NCI-H460 (cell line): ENCODE results near the gene GOLGA8T. TPM values are rescaled to one million over a fixed set of nuclear protein-coding genes. Genes with fewer than 3 reads are reported as not detected.
"Not testable (repeated sequence)": the region's sequence is repeated elsewhere in the genome, so short reads cannot be mapped to it uniquely, and the experiment has no call there.

ENCODE experiments used
- DNase-seq: peaks from one replicate; pipeline ENCODE4 v3.0.0-alpha.2; 2016; ENCODE audit warnings: low read depth; ENCODE audit errors: extremely low read depth
- polyA plus RNA-seq: library from polyadenylated mRNA; depleted of rRNA; stranded (reverse); fragments of >200 nt; gene quantifications from 2 replicates; pipeline ENCODE4 v1.2.3, GENCODE V29; 2014; cell fraction: nucleus; rRNA removed
- total RNA-seq: library from RNA; depleted of rRNA; stranded (reverse); fragments of >200 nt; shearing (Covaris generic); gene quantifications from 2 replicates; pipeline ENCODE4 v1.2.3, GENCODE V29; 2014; rRNA removed

GOLGA8T gene
- 0.35 and 0.52 TPM in 2 replicates for total RNA-seq
- 2.4 and 6.5 TPM in 2 replicates for polyA plus RNA-seq

- not testable (repeated sequence) for DNase-seq
Observed at GRCh38 chr15:30134751-30135150, at the start of gene GOLGA8T. GOLGA8T (plus strand) TSS chr15:30135051; CDS start chr15:30135149, 98 bp downstream.

- not testable (repeated sequence) for DNase-seq
Observed at GRCh38 chr15:30097827-30098226, 37.0 kb upstream of the GOLGA8T start.

GRCh38 chr15:30102890-30103289, 32.0 kb upstream of the GOLGA8T start:
- not testable (repeated sequence) for DNase-seq

GRCh38 chr15:30103941-30104507, 30.8 kb upstream of the GOLGA8T start:
- not testable (repeated sequence) for DNase-seq

- not testable (repeated sequence) for DNase-seq
Observed at GRCh38 chr15:30110591-30110990, 24.3 kb upstream of the GOLGA8T start.

GRCh38 chr15:30130066-30130465, 4.8 kb upstream of the GOLGA8T start:
- peak; percentile 0 for DNase-seq

- not testable (repeated sequence) for DNase-seq
Observed at GRCh38 chr15:30143246-30143645, 8.4 kb downstream of the GOLGA8T start.

- DNase-seq, result not testable (repeated sequence)
Observed at GRCh38 chr15:30149891-30150290, 15.0 kb downstream of the GOLGA8T start.

GRCh38 chr15:30162479-30163357, 27.9 kb downstream of the GOLGA8T start:
- DNase-seq, result not testable (repeated sequence)

- not testable (repeated sequence) for DNase-seq
Observed at GRCh38 chr15:30163759-30164158, 28.9 kb downstream of the GOLGA8T start.

GRCh38 chr15:30164257-30164656, 29.4 kb downstream of the GOLGA8T start:
- not testable (repeated sequence) for DNase-seq

GRCh38 chr15:30167403-30167802, 32.6 kb downstream of the GOLGA8T start:
- DNase-seq, result not testable (repeated sequence)

- DNase-seq, result not testable (repeated sequence)
Observed at GRCh38 chr15:30167886-30168285, 33.0 kb downstream of the GOLGA8T start.

GRCh38 chr15:30171452-30171851, 36.6 kb downstream of the GOLGA8T start:
- DNase-seq, result not testable (repeated sequence)

- not testable (repeated sequence) for DNase-seq
Observed at GRCh38 chr15:30173041-30173608, 38.3 kb downstream of the GOLGA8T start.

GRCh38 chr15:30175291-30175690, 40.4 kb downstream of the GOLGA8T start:
- not testable (repeated sequence) for DNase-seq

- DNase-seq, result not testable (repeated sequence)
Observed at GRCh38 chr15:30176613-30177012, 41.8 kb downstream of the GOLGA8T start.

- not testable (repeated sequence) for DNase-seq
Observed at GRCh38 chr15:30179814-30180213, 45.0 kb downstream of the GOLGA8T start.

GRCh38 chr15:30185495-30185894, 50.6 kb downstream of the GOLGA8T start:
- not testable (repeated sequence) for DNase-seq

- DNase-seq, result not testable (repeated sequence)
Observed at GRCh38 chr15:30187429-30187828, 52.6 kb downstream of the GOLGA8T start.

- DNase-seq, result not testable (repeated sequence)
Observed at GRCh38 chr15:30189754-30190153, 54.9 kb downstream of the GOLGA8T start.
